ENCODE results near the gene EXOSC1.

GRCh38 chr10:97412891-97413304 is 32.9 kb downstream of the EXOSC1 start:
- no peak for TF ChIP-seq CTCF (IDR thresholded peaks at IDR 0.05)
- no peak for TF ChIP-seq POLR2A (IDR thresholded peaks at IDR 0.05)
